HG03108 (cell line): ENCODE results near the gene TUBE1.
A peak's percentile ranks its signal among the peaks of the same experiment; 100 is the strongest.
"Not testable (repeated sequence)": the region's sequence is repeated elsewhere in the genome, so short reads cannot be mapped to it uniquely, and the experiment has no call there.

Source experiments
- ATAC-seq: cut with Tn5 transposase; IDR thresholded peaks from one replicate; pipeline ENCODE4 v1.9.1; 2021; ENCODE audit warnings: moderate library complexity; ENCODE audit not compliant: unreplicated experiment

Gene TUBE1

GRCh38 chr6:112087136-112087911 is at the start of gene TUBE1, which contains the start of gene FAM229B:
TUBE1 (minus strand) TSS chr6:112087482; CDS start chr6:112087434, 48 bp downstream.
FAM229B (plus strand) TSS chr6:112087591; CDS start chr6:112099284, 11,693 bp downstream.
- peak; percentile 98 for ATAC-seq

DNA sequence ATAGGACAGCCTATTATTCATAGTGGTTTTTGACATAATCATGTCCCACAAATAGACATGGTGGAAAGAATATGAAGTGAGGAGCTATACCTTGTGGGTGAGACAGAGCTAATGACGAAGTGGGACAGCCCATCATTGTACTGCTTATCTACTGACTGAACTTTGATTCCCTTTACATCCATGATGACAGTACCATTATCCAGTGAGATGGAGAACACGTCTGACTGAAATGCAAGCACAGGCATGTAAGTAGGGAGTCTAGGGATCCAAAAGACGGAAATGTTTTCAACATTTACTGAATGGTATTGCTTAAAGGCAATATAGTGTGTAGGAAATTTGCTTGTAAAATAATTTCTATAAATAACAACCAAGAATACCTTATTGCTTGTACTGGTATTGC is 43.6 kb upstream of the TUBE1 start:
- ATAC-seq: no peak

DNA sequence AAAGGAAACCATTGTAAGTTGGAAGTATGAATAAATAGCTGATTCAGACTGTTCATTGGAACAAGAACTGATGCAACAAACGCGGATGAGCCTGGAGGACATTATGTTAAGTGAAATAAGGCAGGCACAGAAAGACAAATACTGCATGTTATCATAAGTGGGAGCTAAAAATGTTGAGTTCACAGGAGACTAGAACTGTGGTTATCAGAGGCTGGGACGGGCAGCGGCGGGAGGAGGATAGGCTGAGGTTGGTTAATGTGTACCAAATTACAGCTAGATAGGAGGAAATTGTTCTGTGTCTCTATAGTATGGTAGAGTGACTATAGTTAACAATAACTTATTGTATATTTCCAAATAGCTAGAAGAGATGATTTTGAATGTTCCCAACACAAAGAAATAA is 40.9 kb upstream of the TUBE1 start:
- ATAC-seq: no peak

DNA sequence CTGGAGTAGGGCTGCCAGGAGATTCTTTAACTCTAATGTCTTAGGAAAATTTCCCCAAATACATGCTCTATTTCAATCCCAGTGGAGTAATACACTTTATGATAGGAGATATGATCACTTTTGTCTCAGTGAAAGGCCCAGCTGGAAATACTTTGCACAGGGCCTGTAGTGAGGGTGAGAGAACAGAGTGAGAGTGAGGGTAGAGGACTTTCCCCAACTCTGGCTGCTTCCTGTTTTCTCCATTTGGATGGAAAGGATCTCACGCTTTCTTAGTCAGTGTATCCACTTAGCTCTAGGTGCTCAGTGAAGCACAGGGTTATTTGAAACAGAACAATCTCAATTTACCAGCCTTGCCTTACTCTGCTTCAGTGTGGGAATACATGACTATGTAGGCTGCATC is 36.7 kb upstream of the TUBE1 start:
- ATAC-seq: no peak

DNA sequence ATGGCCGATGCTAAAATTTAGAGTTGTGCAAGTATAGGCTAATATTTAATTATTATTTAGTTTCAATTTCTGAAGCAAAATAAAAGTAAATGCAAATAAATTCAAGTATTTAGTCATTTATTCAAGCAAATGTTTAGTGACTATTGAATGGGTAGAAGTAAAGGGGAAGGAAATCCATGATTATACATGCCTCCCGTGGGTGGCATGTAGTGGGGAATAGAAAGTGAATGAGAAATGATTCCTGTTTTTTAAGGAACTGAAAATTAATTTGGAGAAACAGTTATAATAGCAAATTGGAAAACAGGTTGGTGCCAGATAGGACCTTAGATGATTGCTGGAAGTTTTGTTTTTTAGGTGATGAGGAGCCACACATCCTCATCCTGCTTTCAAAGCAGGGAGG is 35.5 kb upstream of the TUBE1 start:
- ATAC-seq: no peak

- no peak for ATAC-seq
These were observed 30.8 kb upstream of the TUBE1 start for GRCh38 chr6:112118034-112118433.

DNA sequence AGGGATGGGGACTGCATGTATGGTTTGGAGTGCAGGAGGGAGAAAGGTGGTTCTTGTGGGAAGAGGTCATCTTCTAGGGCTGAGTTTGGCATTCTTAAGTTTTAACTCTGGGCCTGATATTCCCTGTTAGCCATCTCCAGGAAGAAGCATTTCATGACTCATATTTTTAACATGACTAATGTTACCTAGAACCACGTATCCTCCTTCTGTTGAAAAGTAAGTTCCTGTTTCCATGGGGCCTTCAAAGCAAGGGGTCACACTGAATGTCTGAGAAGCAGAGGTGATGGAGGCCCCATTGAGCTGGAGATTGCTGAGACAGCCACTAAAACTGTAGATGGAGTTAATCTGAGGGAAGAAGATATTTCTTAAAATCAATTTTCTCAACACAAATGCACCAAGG is 30.3 kb upstream of the TUBE1 start:
- no peak for ATAC-seq

DNA sequence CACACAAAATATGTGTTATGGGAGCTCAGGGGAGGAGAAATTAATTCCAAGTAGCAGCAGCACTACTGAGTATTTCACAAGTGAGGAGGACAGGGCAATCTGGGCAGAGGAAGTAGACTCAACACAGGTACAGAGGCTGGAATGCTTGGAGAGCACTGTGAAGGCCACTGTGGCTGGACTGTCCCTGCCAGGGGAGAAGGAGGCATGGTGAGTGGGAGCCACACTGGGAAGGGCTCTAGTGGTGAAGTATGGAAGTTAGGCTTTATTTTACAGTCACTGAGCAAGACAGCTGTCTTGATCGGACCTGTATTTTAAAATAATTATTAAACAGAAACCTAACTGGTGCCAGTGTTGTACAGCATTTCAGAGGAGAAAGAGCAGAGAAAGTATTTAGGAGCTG is 28.9 kb upstream of the TUBE1 start:
- no peak for ATAC-seq

DNA sequence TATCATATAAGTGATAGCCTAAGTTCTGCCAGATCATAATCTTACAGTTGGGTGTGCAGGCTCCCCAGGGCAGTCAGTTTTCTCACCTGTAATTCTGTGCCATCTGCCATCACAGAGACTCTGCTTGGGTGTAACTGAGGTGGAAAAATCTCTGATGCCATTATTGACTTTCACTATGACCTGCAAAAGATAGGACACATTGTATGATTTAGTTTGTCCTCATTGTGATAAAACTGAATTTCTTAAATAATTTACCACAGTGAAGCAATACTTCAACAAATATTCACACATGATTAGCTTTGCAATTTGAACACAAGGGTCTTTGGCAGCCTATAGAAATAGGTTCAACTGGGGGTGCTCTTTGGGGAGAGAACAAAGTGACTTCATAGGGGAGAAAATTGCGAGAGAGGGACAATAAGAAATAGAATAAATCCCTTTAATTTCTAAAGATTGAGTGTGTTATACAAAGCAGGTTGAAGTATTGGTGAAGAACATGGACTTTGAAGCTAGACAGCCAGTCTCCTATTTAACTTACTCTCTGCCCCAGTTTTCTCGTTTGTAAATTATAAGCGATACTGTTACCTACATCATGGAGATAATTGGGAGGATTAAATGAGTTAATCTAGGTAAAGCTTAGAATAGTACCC is 27.4 kb upstream of the TUBE1 start:
- no peak for ATAC-seq

- no peak for ATAC-seq
These were observed 26.6 kb upstream of the TUBE1 start for GRCh38 chr6:112113918-112114317.

DNA sequence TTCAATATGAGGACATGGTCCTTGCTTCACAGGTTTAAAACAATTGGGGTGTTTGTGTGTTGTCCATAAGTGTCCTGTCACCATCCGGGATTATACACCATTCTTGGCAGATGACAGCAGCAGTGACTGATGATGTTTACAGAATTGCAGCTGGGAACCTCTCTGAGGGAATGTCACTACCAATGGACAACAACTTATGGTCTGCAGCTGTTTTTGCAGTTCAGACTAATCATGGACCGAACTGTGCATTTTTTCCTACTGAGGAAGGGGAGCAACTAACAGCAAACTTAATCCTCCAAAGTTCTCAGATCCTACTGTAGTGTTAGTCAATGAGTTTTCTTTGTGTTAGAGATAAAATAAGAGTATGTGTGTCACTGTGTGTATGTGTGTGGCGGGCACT is 26.1 kb upstream of the TUBE1 start:
- no peak for ATAC-seq

DNA sequence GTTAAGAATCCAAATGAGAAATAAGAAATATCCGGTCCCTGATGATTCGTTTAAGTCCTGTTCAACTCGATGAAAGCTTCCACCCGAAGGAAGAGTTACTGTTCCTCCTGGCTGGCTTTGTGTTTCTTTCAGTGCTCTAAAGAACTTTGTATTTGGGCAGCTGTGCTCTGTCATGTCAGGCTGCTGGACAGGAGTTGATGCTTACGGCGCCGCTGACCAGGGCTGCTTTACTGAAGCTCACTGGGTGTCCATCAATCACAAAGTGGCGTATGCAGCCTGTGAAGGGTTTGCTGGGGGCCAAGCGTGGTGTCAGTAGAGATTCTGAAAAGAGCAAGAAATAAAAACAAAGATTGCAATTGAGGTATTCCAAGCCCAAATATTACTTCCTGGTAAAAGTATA is 22.0 kb upstream of the TUBE1 start:
- no peak for ATAC-seq

DNA sequence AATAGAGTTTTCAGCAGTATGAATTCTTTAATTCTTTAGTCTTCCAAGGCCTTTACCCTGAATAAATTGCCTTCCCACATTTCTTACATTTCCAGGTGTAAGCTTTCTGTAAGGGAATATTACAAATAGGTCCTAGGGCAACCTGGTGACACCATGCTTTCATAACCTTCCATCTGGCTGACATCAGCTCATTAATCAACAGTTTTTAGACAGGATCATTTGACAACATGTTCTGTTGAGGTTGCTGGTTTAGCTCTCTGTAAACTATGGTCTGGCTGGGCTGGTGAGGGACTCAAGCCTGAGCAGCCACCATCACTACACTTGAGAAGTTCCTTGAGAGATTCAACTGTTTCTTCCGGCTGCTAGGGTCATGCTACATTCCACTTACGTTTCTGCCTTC is 19.3 kb upstream of the TUBE1 start:
- no peak for ATAC-seq

DNA sequence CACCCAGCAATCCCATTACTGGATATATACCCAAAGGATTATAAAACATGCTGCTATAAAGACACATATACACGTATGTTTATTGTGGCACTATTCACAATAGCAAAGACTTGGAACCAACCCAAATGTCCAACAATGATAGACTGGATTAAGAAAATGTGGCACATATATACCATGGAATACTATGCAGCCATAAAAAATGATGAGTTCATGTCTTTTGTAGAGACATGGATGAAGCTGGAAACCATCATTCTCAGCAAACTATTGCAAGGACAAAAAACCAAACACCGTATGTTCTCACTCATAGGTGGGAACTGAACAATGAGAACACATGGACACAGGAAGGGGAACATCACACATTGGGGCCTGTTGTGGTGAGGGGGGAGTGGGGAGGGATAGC is 18.7 kb upstream of the TUBE1 start:
- not testable (repeated sequence) for ATAC-seq

DNA sequence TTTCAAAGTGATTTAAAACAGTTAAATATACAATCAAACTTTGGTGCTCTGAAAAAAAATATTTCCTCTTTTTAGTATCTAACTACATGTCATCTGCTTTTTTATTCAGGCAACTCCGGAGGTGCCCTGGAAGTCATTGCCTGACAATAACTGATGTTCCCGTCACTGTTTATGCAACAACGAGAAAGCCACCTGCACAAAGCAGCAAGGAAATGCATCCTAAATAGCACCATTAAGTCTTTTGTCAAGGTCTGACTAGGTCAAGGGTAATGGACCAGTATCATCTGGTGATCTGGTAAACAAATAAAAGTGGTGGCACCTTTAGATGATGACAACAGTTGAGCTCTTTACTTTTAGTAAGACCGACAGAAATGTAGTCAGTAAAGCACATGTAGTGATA is 13.3 kb upstream of the TUBE1 start:
- ATAC-seq: no peak

DNA sequence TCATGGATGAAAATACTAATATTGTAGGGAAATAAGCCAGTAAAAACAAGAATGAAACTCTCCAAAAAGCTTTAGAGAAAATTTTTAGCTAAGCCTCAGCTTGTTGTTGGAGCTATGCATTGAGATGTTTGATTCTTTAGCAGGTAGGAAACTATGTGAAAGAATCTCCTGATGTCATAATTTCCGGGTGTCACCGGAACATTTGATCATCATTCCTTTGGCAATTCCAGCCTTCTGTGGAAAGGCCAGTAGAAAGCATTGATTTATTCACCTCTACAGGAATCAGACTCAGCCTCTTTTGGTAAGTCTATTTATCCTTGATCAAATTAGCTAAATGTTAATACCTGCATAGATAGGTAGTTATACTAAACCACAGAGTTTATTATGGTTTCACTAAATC is 9.6 kb upstream of the TUBE1 start:
- no peak for ATAC-seq

- ATAC-seq: peak; percentile 0
These were observed 634 bp upstream of the TUBE1 start for GRCh38 chr6:112087916-112088315.

GRCh38 chr6:112086744-112087135 is 542 bp downstream of the TUBE1 start:
- ATAC-seq: peak; percentile 19

GRCh38 chr6:112085286-112086065 is 1.8 kb downstream of the TUBE1 start:
- no peak for ATAC-seq

- no peak for ATAC-seq
These were observed 5.7 kb downstream of the TUBE1 start for GRCh38 chr6:112081569-112081968.

- no peak for ATAC-seq
These were observed 20.7 kb downstream of the TUBE1 start for GRCh38 chr6:112066606-112067005.
